Measurements from ENCODE around the gene CLDN34. TPM values are rescaled to one million over a fixed set of nuclear protein-coding genes. Genes with fewer than 3 reads are reported as not detected.

CLDN34 gene
- total RNA-seq, 1 donor from 2014 or later: not detected

DNA sequence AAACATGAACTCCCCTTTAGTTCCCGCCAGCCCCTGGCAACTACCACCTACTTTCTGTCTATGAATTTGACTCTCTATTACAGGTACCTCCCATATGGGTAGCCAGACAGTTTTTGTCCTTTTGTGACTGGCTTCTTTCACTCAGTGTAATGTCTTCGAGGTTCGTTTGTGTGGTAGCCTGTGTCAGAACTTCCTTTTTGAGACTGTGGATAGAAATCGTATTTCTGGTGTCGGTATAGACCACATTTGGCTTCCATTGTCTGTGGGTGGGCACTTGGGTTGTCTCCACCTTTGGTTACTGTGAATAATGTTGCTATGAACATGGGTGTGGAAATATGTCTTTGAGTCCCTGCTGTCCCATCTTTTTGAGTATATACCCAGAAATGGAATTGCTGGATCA is 5.4 kb upstream of the CLDN34 start:
- DNase-seq (ENCODE audit: low spot score): no peak
- intact Hi-C loops (cut with DNase I): no loop called here

DNA sequence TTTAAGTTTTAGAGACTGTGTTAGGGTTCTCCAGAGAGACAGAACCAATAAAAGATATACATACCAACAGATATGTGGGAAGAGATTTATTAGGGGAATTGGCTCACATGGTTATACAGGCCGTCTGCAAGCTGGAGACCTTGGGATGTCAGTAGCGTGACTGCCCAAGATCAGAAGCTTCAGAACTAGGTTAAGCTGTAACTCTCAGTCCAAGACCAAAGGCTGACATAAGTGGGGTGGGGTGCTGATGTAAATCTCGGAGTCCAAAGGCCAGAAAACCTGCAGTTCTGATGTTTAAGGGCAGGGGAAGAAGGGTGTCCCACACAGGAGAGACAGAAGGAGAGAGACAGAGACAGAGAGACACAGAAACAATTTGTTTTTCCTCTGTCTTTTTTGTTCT is 10.5 kb downstream of the CLDN34 start:
- DNase-seq (ENCODE audit: low spot score): no peak
- intact Hi-C loops (cut with DNase I): no loop called here

DNA sequence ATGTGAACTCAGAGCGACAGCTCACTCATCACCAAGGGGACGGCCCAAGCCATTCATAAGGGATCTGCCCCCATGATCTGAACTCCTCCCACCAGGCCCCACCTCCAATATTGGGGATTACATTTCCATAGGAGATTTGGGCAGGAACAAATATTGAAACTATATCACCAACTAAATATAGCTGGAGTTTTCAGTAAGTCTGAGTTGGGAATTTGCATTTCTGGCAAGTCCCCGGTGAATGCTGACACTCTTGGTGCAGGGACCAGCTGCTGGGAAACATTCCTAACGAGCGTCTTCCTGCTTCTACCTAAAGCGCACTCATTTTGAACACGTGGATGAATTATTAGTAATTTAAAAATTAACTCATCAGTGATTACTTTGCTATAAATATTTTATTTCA is 13.2 kb downstream of the CLDN34 start:
- DNase-seq (ENCODE audit: low spot score): no peak
- intact Hi-C loops (cut with DNase I): no loop called here

DNA sequence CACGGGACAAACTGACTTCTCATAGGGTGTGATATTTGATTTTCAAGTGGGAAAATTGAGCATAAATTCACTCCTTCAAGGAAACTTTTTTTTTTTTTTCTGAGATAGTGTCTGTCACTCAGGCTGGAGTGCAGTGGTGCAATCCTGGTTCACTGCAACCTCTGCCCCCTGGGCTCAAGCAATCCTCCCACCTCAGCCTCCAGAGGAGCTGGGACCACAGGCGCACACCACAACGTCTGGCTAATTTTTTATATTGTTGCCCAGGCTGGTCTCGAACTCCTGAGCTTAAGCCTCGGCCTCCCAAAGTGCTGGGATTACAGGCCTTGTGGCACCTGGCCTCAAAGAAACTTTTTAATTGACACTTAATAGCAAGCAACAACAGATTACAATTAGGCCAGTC is 13.8 kb downstream of the CLDN34 start:
- no peak for DNase-seq (ENCODE audit: low spot score)
- intact Hi-C loops (cut with DNase I): no loop called here

DNA sequence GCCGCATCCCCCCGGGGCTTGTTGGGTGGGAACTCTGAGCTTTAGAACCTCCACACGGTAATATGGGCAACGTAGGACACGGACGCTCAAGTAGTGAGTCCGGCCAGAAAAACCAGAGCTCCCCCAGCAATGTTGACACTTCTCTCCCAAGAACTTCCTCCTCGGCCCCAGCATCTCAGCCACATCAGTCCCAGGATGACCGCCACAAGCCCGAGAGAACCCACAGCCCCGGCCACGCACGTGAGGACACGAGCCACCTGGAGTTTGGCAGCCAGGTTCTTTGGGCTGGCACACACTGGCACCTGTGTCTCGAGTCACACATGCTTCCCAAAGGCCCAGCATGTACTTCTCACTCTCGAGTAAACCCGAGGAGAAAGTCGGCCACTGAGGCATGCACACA is 16.3 kb downstream of the CLDN34 start:
- DNase-seq (ENCODE audit: low spot score): no peak
- intact Hi-C loops (cut with DNase I): no loop called here

- no peak for DNase-seq (ENCODE audit: low spot score)
- intact Hi-C loops (cut with DNase I): no loop called here
Observed at GRCh38 chrX:9983846-9984245, 16.7 kb downstream of the CLDN34 start.

DNA sequence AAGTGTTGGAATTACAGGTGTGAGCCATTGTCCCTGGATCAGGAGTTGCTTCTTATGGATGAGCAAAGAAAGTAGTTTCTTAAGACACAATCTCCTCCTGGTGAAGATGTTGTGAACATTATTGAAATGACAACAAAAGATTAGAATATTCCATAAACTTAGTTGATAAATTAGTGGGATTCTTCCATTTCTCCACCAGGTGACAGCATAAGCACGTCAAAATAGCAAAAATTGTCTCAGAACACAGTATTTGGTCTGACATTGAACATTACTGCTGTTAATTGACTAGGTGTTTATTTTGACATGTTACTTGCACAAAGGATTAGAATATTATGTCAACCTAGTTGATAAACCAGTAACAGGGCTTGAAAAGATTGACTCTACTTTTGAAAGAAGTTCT is 21.6 kb downstream of the CLDN34 start:
- intact Hi-C loops (cut with DNase I): no loop called here
- no peak for DNase-seq (ENCODE audit: low spot score)

GRCh38 chrX:9992061-9992460 is 24.9 kb downstream of the CLDN34 start:
- DNase-seq (ENCODE audit: low spot score): no peak
- intact Hi-C loops (cut with DNase I): loop anchor here (5.0 kb wide), 1 partner anchor 105 kb away; no protein-coding TSS in a partner anchor

GRCh38 chrX:9992724-9993123 is 25.6 kb downstream of the CLDN34 start:
- intact Hi-C loops (cut with DNase I): loop anchor here (5.0 kb wide), 1 partner anchor 105 kb away; no protein-coding TSS in a partner anchor
- no peak for DNase-seq (ENCODE audit: low spot score)

DNA sequence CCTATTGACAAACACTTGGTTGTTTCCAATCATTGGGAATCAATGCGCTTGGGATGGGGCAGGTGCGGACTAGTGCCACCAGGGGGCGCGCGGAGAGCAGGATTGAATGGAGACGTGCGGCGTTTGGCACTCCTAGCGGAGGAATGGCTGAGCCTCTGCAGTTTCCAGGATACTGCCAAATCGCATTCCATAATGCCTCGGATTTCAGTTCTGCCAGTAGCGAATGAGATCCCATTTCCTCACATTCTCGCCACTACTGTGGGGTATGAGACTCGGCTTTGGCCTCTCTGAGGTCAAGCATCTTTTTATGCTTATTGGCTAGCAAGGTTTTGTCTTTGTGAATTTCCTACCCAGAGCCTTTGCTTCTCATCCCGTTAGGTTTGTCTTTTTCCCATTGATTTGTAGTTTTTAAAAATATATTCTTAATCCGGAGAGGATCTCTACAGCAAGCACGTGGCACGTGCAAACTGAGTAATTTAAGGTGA is 28.7 kb downstream of the CLDN34 start:
- intact Hi-C loops (cut with DNase I): loop anchor here (1.0 kb wide), 1 partner anchor 123 kb away; no protein-coding TSS in a partner anchor
- DNase-seq (ENCODE audit: low spot score): peak; percentile 91

DNA sequence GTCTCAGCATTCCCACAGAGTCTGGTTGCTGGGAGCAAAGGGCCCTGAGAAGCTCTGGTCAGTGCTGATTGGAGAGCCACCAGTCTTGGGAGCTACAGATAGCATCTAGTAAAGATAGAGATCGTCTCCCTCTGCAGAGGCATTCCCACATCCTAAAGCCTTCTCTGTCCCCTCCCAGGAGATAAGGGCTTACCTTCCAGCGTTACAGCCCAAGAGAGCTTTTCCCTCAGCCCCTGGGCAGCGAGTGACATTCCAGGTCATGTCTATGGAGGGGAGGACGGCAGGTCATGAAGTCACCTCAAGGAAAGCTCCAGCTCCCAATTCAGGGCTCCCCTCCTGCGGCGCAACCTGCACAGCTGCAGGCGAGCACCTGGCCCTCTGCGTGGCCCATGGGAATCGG is 29.9 kb downstream of the CLDN34 start:
- intact Hi-C loops (cut with DNase I): no loop called here
- no peak for DNase-seq (ENCODE audit: low spot score)

DNA sequence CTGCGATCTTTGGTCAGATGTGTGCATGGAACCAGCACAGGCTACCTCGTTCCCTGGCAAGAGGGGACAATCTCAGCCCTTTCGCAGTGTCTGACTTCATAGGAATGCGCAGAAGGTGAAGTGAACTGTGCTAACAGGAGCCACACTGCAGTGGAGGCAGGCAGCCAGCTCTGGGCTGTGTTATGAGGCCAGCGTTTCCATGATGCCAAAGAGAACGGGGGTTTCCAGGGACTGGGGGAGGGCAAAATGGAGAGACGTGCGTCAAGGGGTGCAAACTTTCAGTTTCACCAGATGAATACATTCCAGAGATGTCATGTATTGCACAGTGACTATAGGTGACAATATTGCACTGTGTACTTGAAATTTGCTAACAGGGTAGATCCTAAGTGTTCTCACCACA is 30.4 kb downstream of the CLDN34 start:
- intact Hi-C loops (cut with DNase I): no loop called here
- DNase-seq (ENCODE audit: low spot score): no peak

DNA sequence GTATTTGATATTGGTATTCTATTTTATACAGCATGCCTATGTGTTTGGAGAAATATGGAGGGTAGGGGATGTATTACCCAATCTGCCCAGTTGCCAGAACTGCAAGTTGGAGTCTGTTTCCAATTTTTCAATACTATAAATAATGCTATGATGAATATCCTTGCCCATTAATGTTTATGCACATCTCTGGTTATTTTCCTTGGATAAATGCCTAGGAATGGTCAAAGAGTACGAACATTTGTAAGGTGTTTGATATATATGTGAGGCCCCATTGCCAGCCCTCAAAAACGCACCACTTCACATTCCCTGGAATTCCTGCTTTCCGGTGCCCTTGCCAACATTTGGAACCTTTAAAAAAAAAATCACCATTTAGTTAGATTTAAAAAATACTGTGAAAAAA is 34.3 kb downstream of the CLDN34 start:
- intact Hi-C loops (cut with DNase I): no loop called here
- no peak for DNase-seq (ENCODE audit: low spot score)

- no peak for DNase-seq (ENCODE audit: low spot score)
- intact Hi-C loops (cut with DNase I): no loop called here
Observed at GRCh38 chrX:10004832-10005475, 37.8 kb downstream of the CLDN34 start.

DNA sequence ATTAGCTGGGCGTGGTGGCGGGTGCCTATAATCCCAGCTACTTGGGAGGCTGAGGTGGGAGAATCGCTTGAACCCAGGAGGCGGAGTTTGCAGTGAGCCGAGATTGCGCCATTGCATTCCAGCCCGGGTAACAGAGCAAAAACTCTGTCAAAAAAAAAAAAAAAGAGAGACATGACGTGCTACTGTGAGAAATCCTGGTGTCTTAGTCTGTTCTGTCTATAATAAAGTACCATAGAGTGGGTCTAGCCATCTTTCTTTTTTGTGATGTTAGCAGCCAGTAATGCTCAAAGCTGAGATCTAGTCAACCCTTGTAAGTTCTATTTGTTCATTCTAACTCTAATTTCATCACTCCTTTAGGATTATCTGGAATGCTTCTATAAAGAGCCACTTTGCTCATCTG is 38.9 kb downstream of the CLDN34 start:
- no peak for DNase-seq (ENCODE audit: low spot score)
- intact Hi-C loops (cut with DNase I): no loop called here

GRCh38 chrX:10006770-10007169 is 39.6 kb downstream of the CLDN34 start:
- intact Hi-C loops (cut with DNase I): no loop called here
- no peak for DNase-seq (ENCODE audit: low spot score)

DNA sequence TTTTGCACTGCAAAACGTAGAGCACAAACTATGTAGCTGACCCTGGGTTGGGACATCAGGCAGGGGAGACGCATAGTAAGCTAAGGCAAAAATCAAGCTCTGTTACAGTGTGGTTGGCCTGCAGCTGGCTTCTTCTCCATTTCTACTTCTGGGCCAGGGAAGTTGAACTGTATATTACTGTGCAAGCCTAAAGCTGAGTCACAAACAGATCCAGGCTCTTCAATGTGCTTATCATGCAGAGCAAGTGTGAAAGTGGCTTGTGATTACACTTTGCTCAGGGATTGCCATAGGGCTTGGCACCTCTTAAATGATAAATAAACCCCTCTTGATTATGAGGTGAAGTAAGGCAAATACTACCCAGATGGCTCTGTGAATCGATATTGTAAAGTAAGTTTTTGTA is 40.5 kb downstream of the CLDN34 start:
- intact Hi-C loops (cut with DNase I): no loop called here
- DNase-seq (ENCODE audit: low spot score): no peak

DNA sequence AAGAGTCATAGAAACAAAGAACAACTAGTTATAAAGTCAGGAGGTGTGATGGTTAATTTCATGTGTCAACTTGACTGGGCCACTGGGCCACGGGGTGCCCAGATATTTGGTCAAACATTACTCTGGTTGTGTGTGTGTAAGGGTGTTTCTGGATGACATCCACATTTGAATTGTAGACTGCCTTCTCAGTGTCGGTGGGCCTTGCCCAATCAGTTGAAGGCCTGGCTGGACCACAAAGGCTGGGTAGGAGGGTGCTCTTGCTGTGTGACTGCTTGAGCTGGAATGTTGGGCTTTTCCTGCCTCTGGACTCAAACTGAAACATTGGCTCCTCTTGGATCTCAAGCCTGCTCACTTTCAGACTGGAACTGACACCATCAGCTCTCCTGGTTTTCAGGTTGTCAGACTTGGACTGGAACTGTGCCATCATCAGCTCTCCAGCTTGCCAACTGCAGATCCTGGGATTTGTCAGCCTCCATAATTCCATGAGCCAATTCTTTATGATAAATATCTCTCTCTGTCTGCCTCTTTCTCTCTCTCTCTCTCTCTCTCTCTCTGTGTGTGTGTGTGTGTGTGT is 41.4 kb downstream of the CLDN34 start:
- intact Hi-C loops (cut with DNase I): no loop called here

GRCh38 chrX:10009741-10010140 is 42.6 kb downstream of the CLDN34 start:
- intact Hi-C loops (cut with DNase I): no loop called here
- no peak for DNase-seq (ENCODE audit: low spot score)

More for the DNA sequence above, 41.4 kb downstream of the CLDN34 start:
- no peak for DNase-seq (ENCODE audit: low spot score)

DNA sequence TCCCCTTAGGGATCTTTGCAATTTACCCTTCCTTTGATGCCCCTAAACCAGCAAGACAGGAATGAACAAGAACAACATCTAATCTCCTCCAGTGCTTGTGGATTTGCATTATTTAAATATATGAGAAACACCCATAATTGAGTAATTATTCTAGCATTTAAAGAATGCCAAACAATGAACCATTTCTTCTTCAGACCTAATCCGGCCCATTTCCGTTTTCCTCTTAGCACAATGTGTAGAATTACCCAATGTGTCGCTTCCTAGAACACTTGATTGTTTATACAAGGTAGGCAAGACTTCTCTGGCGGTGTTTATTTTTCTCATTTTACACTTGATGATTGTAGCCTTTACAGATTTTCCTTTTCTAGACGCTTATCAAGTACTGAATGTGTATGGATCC is 43.5 kb downstream of the CLDN34 start:
- intact Hi-C loops (cut with DNase I): no loop called here
- no peak for DNase-seq (ENCODE audit: low spot score)

DNA sequence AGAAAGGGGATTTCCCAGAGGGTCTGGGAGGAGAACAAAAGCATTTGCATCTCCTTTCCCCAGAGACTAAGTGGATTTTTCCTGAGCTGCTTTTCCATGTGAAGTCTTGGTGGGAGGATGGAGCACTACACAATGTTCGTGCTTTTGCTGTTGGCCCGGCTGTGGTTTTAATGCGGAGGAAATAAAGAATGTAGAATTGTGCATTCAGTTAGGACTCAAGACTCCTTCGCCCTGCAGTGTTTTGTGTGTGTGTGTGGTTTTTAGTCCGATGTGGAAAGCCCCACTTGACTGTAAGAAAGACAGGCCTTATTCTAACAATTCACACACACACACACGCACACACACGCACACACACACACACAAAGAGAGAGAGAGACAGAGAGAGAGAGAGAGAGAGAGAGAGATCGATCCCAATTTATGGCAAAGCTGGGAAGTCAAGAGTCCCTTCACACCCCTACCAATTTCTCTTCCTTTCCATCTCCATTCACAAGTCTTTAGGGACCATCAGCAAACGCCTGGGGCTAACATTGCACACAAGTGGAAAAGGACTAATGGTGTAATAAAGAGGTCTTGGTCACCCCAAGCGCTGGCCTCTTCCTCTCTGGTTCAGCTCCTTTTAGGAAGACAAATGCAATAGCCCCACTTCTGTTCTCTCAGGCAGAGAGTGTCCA is 44.2 kb downstream of the CLDN34 start:
- intact Hi-C loops (cut with DNase I): no loop called here
- no peak for DNase-seq (ENCODE audit: low spot score)

All from cardiac septum (tissue), 1 donor.